HepG2 (cell line): ENCODE measurements around the gene HS3ST2. TPM values are rescaled to one million over a fixed set of nuclear protein-coding genes. Genes with fewer than 3 reads are reported as not detected.

Experiments
- AGO2 ChIP-seq: fragments of 200-400 bp; formaldehyde crosslinking; optimal IDR thresholded peaks from 2 replicates; pipeline ENCODE3; 2017; ENCODE audit warnings: mild to moderate bottlenecking, low read depth, low read length, moderate library complexity
- ATF2 ChIP-seq: sonication (generic); formaldehyde crosslinking; IDR thresholded peaks from 2 replicates; pipeline ENCODE4 v1.4.0; 2020; ENCODE audit warnings: missing genetic modification reagents
- ATF6 ChIP-seq: sonication (generic); formaldehyde crosslinking; conservative IDR thresholded peaks from 2 replicates; pipeline ENCODE4 v1.4.0; 2020; ENCODE audit warnings: missing genetic modification reagents
- CAMTA2 ChIP-seq: sonication (generic); formaldehyde crosslinking; IDR thresholded peaks from 2 replicates; pipeline ENCODE4 v1.4.0; 2020; ENCODE audit warnings: mild to moderate bottlenecking, missing genetic modification reagents, borderline replicate concordance
- GABPB1 ChIP-seq: IDR thresholded peaks from 2 replicates; pipeline ENCODE4 v1.6.1; 2016; ENCODE audit warnings: mild to moderate bottlenecking, missing genetic modification reagents, moderate library complexity, missing compliant biosample characterization
- GATAD2A ChIP-seq: IDR thresholded peaks from 2 replicates; pipeline ENCODE4 v1.6.1; 2016
- HIVEP1 ChIP-seq: sonication (generic); formaldehyde crosslinking; IDR thresholded peaks from 2 replicates; pipeline ENCODE4 v1.4.0; 2020; ENCODE audit warnings: mild to moderate bottlenecking, missing genetic modification reagents
- HMG20A ChIP-seq: IDR thresholded peaks from 2 replicates; pipeline ENCODE4 v1.6.1; 2016; ENCODE audit warnings: borderline replicate concordance
- KMT2A ChIP-seq: sonication (generic); formaldehyde crosslinking; IDR thresholded peaks from 2 replicates; pipeline ENCODE4 v1.4.0; 2020; ENCODE audit warnings: missing genetic modification reagents
- MXI1 ChIP-seq: IDR thresholded peaks from 3 replicates; pipeline ENCODE4 v1.6.1; 2012; ENCODE audit warnings: low read depth, low read length, inconsistent platforms, borderline replicate concordance
- SAP130 ChIP-seq: IDR thresholded peaks from 2 replicates; pipeline ENCODE4 v1.6.1; 2016; ENCODE audit warnings: low read depth
- SRY ChIP-seq: sonication (generic); formaldehyde crosslinking; IDR thresholded peaks from 2 replicates; pipeline ENCODE4 v1.8.0; 2022; ENCODE audit warnings: mild to moderate bottlenecking, missing genetic modification reagents
- STAG1 ChIP-seq: sonication (generic); formaldehyde crosslinking; IDR thresholded peaks from 2 replicates; pipeline ENCODE4 v1.4.0; 2020; ENCODE audit warnings: missing genetic modification reagents
- ZFYVE20 ChIP-seq: sonication (generic); formaldehyde crosslinking; IDR thresholded peaks from 2 replicates; pipeline ENCODE4 v1.8.0; 2023; ENCODE audit warnings: low read depth, mild to moderate bottlenecking, moderate library complexity, missing genetic modification reagents, borderline replicate concordance
- ZNF17 ChIP-seq: sonication (generic); formaldehyde crosslinking; IDR thresholded peaks from 2 replicates; pipeline ENCODE4 v1.5.0; 2020; ENCODE audit warnings: mild to moderate bottlenecking, missing genetic modification reagents
- ZNF275 ChIP-seq: sonication (generic); formaldehyde crosslinking; IDR thresholded peaks from 2 replicates; pipeline ENCODE4 v1.8.0; 2022; ENCODE audit warnings: missing genetic modification reagents, mild to moderate bottlenecking, inconsistent platforms, borderline replicate concordance
- ZNF34 ChIP-seq: sonication (generic); formaldehyde crosslinking; IDR thresholded peaks from 2 replicates; pipeline ENCODE4 v1.4.0; 2020; ENCODE audit warnings: mild to moderate bottlenecking, missing genetic modification reagents, borderline replicate concordance
- ZNF737 ChIP-seq: sonication (generic); formaldehyde crosslinking; IDR thresholded peaks from 2 replicates; pipeline ENCODE4 v1.5.0; 2020; ENCODE audit warnings: missing genetic modification reagents, mild to moderate bottlenecking, borderline replicate concordance
- ZNF780A ChIP-seq: sonication (generic); formaldehyde crosslinking; IDR thresholded peaks from 2 replicates; pipeline ENCODE4 v1.8.0; 2022; ENCODE audit warnings: mild to moderate bottlenecking, missing genetic modification reagents, moderate library complexity
- ZNF781 ChIP-seq: sonication (generic); formaldehyde crosslinking; IDR thresholded peaks from 2 replicates; pipeline ENCODE4 v1.5.1; 2020; ENCODE audit warnings: borderline replicate concordance, mild to moderate bottlenecking, missing genetic modification reagents; ENCODE audit errors: not compliant biosample characterization
- ZNF891 ChIP-seq: sonication (generic); formaldehyde crosslinking; IDR thresholded peaks from 2 replicates; pipeline ENCODE4 v1.5.0; 2020; ENCODE audit warnings: mild to moderate bottlenecking, missing genetic modification reagents
- polyA plus RNA-seq, 8 experiments: library from polyadenylated mRNA; depleted of rRNA in 3 of 8; stranded (reverse) in 7 of 8; unstranded in 1 of 8; fragments of >200 nt; fragmentation: Illumina TruSeq in 4 of 8; extraction: Trizol in 4 of 8; gene quantifications; 2 replicates each; pipeline versions ENCODE4 v1.2.1 to v1.2.3, GENCODE V29; 2011 to 2016; ENCODE audit warnings: low read depth in 4 of 8, missing spikeins in 1 of 8, mixed read lengths in 1 of 8; ENCODE audit not compliant: insufficient read depth in 1 of 8
- total RNA-seq, 5 experiments: library from RNA; depleted of rRNA; stranded (reverse); fragments of >200 nt; fragmentation: Illumina TruSeq; extraction: Trizol; gene quantifications; 2 replicates each; pipeline ENCODE4 v1.2.3, GENCODE V29; 2016; ENCODE audit warnings: low read depth in 1 of 5

The HS3ST2 gene
- total and polyA plus RNA-seq, 2 of the 13 experiments (the other 11 are each of a cell fraction or from before 2014, with no cell fraction given) = not detected

- no peak for TF ChIP-seq HIVEP1
- TF ChIP-seq ZNF781 (CRISPR knock-in tag) = peak; percentile 96
- no peak for TF ChIP-seq AGO2
- 0 out of 2 replicates have a peak, but pooled peaks have one; percentile 25 for TF ChIP-seq GATAD2A (CRISPR knock-in tag)
- TF ChIP-seq ATF6 (CRISPR knock-in tag) = peak; percentile 94; the same call in 1 of the 2 replicates
- peak; percentile 39 for TF ChIP-seq GABPB1
- TF ChIP-seq ZNF17 (CRISPR knock-in tag) = no peak
- TF ChIP-seq CAMTA2 (CRISPR knock-in tag) = peak; percentile 89; the same call in 1 of the 2 replicates
- TF ChIP-seq ZNF780A (CRISPR knock-in tag) = peak; percentile 92
- no peak for TF ChIP-seq ZNF34 (CRISPR knock-in tag)
- TF ChIP-seq SRY (CRISPR knock-in tag) = peak; percentile 78; the same call in 1 of the 2 replicates
- peak; percentile 35; the same call in 1 of the 2 replicates for TF ChIP-seq SAP130 (CRISPR knock-in tag)
- no peak for TF ChIP-seq ZNF275
- no peak for TF ChIP-seq HMG20A (CRISPR knock-in tag)
- no peak for TF ChIP-seq MXI1
- TF ChIP-seq ATF2 (CRISPR knock-in tag) = peak; percentile 87
- peak; percentile 83; the same call in 1 of the 2 replicates for TF ChIP-seq ZNF891 (CRISPR knock-in tag)
- peak; percentile 40; the same call in 1 of the 2 replicates for TF ChIP-seq KMT2A
- peak; percentile 54 for TF ChIP-seq STAG1 (CRISPR knock-in tag)
- TF ChIP-seq ZNF737 (CRISPR knock-in tag) = no peak
- peak; percentile 97 for TF ChIP-seq ZFYVE20
Observed at GRCh38 chr16:22813223-22813947, 577 bp upstream of the HS3ST2 start (continued).
